Measurements from ENCODE around the gene LAD1.

LAD1 gene

DNA sequence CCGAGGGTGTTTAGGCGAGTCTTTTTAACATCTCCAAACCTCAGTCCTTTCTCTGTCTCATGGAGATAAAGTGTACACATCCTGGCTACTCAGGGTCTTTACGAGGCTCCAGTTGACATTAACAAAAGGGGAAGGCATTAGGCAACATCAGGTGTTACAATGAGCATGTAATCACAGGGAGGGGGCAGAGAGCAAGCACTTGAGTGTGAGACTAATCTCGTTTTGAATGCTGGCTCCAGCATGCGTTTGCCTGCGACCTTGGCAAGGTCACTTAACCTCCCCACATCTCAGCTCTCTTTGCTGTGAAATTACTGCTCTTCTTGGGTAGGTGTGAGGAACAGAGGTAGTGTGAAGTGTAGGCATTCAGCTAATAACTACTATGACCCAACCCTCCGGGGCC lies 24.8 kb downstream of the LAD1 start:
- Histone ChIP-seq H3K4me3 (replicated peaks; ENCODE audit: low read depth, low read length) (no peak overlapping the region), H3K27me3 (replicated peaks; ENCODE audit: control insufficient read depth, insufficient read depth, low read length) (peaks cover 5% of the 10 kb centered on the region), H3K36me3 (ENCODE audit: control insufficient read depth, insufficient read depth, low read length) (no peaks in the 10 kb centered on the region)
- no peak for TF ChIP-seq CTCF (IDR thresholded peaks at IDR 0.05; ENCODE audit: insufficient read depth, low read length, poor library complexity, severe bottlenecking)
- no peak for DNase-seq (ENCODE audit: extremely low read depth, insufficient read length)

GRCh38 chr1:201371792-201372191 lies 27.3 kb downstream of the LAD1 start:
- Histone ChIP-seq H3K36me3 (ENCODE audit: control insufficient read depth, insufficient read depth, low read length) (no peaks in the 10 kb centered on the region), H3K4me3 (replicated peaks; ENCODE audit: low read depth, low read length) (no peak overlapping the region), H3K27me3 (replicated peaks; ENCODE audit: control insufficient read depth, insufficient read depth, low read length) (peaks cover 5% of the 10 kb centered on the region)
- DNase-seq (ENCODE audit: extremely low read depth, insufficient read length): no peak
- TF ChIP-seq CTCF (IDR thresholded peaks at IDR 0.05; ENCODE audit: insufficient read depth, low read length, poor library complexity, severe bottlenecking): no peak

DNA sequence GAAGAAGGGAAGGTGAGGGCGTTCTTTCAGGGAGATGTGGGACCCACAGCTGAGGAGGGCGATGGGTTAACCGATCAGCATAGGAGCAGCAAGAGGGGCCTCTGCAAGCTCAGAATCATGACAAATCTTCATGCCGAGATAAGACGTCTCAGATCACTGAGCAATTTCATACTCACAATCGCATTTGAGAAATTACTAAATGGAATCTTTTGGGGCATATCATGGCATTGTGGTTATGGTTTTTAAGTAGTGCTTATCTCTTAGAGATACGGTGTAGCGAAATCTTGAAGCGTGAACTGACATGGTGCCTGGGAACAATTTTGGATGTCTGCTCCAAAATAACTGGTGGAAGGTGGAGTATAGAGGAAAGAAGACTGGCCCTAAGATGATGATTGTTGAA lies 27.8 kb downstream of the LAD1 start:
- Histone ChIP-seq H3K4me3 (replicated peaks; ENCODE audit: low read depth, low read length) (no peak overlapping the region), H3K36me3 (ENCODE audit: control insufficient read depth, insufficient read depth, low read length) (no peaks in the 10 kb centered on the region), H3K27me3 (replicated peaks; ENCODE audit: control insufficient read depth, insufficient read depth, low read length) (peaks cover 5% of the 10 kb centered on the region)
- no peak for TF ChIP-seq CTCF (IDR thresholded peaks at IDR 0.05; ENCODE audit: insufficient read depth, low read length, poor library complexity, severe bottlenecking)
- DNase-seq (ENCODE audit: extremely low read depth, insufficient read length): no peak

DNA sequence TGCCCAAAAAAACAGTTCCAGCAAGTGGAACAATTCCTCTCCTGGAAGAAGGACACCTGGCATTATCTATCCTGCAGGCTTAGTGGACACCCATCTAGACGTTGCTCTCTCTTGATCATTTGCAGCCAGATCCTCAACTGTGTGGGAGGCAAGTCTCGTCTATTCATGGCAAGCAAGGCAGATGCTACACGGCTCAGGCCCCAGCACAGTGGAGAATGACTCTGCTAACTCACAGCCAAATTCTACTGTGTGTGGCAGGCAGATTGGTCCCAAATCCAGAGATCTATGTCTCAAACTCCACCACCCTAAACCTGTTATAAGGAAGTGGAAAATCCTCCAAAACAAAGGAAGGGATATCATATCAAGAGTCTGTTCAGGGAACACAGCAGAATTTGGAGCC lies 28.6 kb downstream of the LAD1 start:
- no peak for DNase-seq (ENCODE audit: extremely low read depth, insufficient read length)
- TF ChIP-seq CTCF (IDR thresholded peaks at IDR 0.05; ENCODE audit: insufficient read depth, low read length, poor library complexity, severe bottlenecking): no peak
- peaks cover 5% of the 10 kb centered on the region for H3K27me3 ChIP-seq (replicated peaks; ENCODE audit: control insufficient read depth, insufficient read depth, low read length)
- H3K4me3 ChIP-seq (replicated peaks; ENCODE audit: low read depth, low read length): no peak overlapping the region
- no peaks in the 10 kb centered on the region for H3K36me3 ChIP-seq (ENCODE audit: control insufficient read depth, insufficient read depth, low read length)

DNA sequence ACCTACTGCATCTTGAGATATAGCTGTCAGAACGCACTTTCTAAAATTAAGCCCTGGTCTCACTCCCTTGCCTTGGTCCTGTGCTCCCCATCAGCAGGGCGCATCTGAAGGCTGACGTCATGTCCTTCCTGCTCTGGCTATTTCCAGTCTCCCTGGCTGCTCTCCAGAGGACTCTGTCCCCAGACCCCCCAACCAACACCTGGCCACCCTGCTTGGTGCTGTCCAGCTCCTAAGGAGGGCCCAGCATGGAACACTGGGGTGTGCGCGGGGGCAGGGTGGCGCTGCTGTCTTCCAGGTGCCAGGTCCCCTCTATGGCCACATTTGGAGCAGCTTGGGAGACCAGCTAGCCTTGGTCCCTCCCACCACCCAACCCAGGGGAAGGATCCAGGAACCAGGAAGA lies 29.9 kb downstream of the LAD1 start:
- H3K4me3 ChIP-seq (replicated peaks; ENCODE audit: low read depth, low read length): no peak overlapping the region
- peaks cover 5% of the 10 kb centered on the region for H3K27me3 ChIP-seq (replicated peaks; ENCODE audit: control insufficient read depth, insufficient read depth, low read length)
- TF ChIP-seq CTCF (IDR thresholded peaks at IDR 0.05; ENCODE audit: insufficient read depth, low read length, poor library complexity, severe bottlenecking): no peak
- H3K36me3 ChIP-seq (ENCODE audit: control insufficient read depth, insufficient read depth, low read length): no peaks in the 10 kb centered on the region
- no peak for DNase-seq (ENCODE audit: extremely low read depth, insufficient read length)

DNA sequence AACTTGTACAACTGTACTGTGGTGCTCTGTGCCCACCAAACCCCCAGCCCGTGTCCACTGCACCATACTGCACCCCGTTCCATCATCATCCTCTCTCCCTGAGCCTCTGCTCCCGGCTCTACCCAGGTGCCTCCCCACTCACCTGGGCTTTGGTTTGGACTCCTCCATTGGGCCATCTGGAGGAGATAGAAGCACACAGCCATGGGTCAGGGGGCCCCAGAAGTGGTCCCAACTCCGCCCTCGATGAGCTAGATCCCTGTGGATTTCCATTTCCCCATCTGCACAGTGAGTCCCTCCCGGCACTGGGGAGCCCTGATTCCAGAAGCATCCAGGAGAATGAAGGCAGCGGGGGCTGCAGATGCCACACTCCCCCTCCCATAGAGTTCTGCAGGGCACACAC lies 32.4 kb downstream of the LAD1 start:
- no peak for TF ChIP-seq CTCF (IDR thresholded peaks at IDR 0.05; ENCODE audit: insufficient read depth, low read length, poor library complexity, severe bottlenecking)
- no peak for DNase-seq (ENCODE audit: extremely low read depth, insufficient read length)
- Histone ChIP-seq H3K36me3 (ENCODE audit: control insufficient read depth, insufficient read depth, low read length) (no peaks in the 10 kb centered on the region), H3K27me3 (replicated peaks; ENCODE audit: control insufficient read depth, insufficient read depth, low read length) (peaks cover 4% of the 10 kb centered on the region), H3K4me3 (replicated peaks; ENCODE audit: low read depth, low read length) (no peak overlapping the region)

Data from GM06990 (cell line).